Stimulated activated CD4-positive, alpha-beta T cell treated with anti-CD3 and anti-CD28 coated beads, TNF-alpha, amount 100 ng/mL, for 1 hour (primary cell): ENCODE measurements around the gene CTXN3.

ENCODE experiments used
- DNase-seq, 3 donors: peaks; one replicate each; pipeline ENCODE4 v3.0.0-alpha.2; 2020; ENCODE audit warnings: low read depth in 3 of 3, low spot score in 1 of 3

CTXN3 gene

DNA sequence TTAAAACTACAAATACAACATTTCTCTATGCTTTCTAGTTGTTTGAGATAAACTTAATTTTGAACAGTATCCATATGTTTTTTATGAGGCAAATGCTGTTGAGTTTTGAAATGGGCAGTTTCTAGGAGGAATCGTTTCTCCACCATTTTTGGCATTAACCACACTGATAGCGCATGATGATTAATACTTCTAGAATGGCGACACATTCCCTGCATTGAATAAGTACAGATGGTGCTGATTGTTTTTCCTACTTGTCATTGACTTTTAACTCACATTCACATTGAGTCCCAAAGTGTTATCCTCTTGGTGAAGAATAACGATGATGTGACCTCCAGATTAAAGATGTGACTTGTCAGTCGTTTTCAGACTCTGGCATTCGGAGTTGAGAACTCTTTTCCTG is 47.8 kb downstream of the CTXN3 start:
- no peak for DNase-seq

DNA sequence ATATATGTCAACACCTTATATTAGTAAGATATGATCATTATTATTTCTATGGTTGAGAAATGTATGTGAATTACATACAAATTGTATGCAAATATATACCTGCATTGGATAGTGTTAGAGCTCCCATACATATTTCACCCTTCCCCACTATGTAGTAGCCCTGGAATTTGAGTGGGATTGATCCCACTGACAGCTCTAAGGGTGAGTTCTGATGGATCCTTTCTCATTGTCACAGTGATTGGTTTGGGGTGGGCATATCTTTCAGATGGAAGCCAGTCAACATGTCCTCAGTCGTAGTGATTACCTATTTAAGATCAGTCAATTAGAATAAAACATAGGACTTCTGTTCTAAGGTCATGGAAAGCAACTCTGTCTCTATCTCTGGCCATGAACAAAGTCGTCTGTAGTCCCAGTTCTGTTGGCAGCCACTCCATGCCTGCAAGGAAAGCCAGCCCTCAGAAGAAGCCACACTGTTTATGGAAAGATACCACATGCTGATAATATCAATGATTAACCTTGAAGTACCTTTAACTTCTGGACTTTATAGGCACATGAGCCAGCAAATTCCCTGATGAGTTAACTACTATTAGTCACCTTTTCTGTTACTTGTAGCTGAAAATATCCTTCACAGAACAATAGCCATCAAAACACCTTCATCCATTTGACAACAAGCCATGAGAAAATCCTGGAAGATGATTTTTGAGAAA is 49.2 kb downstream of the CTXN3 start:
- DNase-seq: no peak

DNA sequence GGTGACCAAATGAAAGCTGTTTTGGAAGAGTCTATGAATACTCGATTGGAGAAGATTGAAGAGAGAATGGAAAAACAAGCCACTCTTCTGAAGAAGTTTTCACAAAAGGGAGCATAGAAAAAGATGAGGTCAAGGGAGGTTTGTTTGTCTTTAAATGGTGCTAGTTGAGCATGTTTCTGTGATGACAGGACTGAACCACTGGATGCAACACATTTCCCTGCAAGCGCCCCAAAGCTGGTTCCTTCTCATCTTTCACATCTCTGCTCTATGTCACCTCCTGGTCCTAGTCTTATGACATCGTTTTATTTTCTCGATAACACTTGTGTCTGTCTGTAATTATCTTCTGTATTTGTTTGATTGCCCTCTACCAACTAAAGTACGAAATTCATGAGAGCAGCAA is 50.5 kb downstream of the CTXN3 start:
- DNase-seq: no peak

DNA sequence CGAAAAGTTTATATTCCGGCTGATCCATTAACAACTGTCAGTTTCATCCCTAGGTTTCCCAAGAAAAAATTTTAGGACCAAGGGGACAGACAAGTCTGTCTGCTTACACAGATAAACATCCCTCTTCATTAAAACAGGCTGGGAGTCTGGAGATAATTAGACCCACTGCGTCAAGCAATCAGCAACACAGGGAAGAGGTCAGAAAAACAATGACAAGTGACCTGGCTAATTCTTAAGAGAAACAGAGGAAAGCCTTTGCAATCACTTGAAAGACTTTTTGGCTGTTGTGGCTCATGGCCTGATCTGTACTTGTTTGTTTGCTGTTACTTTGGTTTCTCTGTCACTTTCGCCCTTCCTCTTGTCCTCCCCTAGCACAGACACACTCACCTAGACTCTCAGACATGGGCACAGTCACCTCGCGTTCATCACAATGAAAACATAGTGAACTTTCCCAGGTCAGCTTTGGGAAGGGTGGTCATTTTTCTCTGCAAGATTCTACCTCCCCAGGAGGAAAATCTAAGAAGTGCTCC is 51.4 kb downstream of the CTXN3 start:
- no peak for DNase-seq

DNA sequence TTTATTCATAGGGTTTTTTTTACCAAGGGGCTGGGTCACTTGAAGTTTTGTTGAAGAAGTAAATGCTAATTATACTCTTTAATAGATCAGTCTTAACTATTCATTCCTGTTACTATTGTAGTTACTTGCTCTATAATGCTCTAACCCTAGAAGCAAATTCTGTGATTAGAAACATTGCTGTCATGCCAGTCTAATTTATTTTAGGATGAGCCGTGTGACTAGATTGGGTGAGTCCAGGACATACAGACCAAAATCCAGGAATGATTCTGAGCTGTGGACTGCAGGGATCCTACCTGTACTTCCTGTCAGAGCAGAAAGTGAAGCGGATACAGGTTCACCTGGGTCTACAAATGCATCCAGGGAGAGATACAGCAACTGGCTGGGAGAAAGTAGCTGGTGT is 53.6 kb downstream of the CTXN3 start:
- DNase-seq: no peak

DNA sequence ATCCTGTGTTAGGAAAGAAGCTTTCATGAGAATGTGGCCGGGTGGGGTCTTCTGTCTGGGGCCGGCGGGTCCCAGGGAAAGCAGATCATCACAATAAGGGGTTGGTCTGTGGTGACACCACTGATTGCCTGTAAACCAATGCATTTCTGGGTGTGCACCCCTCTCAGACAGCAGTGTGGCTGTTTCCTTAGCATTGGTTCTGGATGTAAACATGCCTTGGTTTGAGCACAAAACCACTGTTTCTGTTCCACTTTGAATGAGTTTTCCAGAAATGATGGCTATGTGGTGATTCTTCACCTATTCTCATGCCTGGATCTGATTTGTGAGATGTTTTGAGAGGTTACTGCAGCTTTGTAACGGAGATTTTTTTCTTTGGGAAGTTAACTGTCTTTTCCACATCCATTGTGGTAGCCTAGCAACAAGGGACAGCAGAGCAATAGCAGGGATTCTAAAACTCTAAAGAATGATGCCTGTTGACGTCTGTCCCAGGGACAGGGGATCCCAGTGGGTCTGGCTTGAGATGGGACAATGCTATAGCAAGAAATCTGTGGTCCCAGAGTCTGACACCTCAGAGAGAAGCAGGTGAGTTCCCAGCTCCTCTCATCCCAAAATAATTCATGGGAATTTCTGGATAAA is 54.2 kb downstream of the CTXN3 start, which contains the start of gene CCDC192:
CCDC192 (plus strand) TSS at position 466 of the 636 bp plus-strand sequence; CDS start at position 521, 55 bp downstream.
- DNase-seq: no peak

DNA sequence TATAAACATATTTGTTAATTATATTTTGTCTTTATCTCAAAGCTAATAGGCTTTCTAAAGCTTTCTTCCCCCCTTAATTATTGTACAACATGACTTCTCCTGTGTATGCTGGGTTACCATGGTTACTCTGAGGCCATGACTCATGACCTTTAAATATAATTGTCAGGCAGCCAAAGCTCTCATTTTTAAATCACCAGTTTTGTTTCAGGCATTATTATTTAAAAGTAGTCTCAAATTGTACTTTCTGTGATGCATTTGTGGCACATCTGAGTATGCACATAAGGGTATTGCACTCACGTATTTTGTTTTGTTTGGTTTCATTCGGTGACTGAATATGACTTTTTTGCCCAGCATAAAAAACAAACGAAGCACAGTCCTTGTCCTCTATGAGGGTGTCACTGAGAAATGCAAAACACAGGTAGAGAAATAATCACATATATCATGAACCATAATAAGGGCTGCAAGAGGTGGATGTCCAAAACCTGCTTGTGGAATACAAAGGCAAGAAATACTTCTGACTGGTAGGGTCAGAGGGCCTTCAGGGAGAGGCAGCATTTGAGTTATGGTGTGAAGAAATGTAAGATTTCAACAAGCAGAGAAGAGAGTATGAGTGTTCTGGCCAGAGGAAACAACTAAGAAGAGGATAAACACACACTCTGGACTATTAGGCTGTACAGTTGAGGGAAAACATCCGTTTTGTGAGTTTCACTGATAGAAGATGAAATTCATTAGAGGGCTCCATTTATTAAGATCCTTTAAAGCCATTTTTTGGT is 56.4 kb downstream of the CTXN3 start:
- DNase-seq: no peak

DNA sequence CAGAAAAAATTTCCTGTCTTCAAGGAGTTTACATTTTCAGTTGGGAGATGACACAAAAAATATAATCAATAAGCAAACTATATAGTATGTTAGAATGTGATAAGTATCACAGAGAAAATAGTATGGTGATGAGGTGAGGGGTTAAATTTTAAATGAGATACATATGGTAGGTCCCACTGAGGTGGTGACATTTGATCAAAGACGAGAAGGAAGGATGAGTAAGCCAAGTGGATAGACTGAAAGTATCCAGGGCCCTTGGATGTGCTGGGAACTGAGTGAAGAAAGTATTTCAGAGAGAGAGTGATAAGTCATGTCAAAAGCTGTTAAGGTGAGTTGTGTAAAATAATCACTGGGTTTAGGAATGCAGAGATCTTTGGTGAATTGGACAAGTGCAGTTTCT is 57.8 kb downstream of the CTXN3 start:
- no peak for DNase-seq

DNA sequence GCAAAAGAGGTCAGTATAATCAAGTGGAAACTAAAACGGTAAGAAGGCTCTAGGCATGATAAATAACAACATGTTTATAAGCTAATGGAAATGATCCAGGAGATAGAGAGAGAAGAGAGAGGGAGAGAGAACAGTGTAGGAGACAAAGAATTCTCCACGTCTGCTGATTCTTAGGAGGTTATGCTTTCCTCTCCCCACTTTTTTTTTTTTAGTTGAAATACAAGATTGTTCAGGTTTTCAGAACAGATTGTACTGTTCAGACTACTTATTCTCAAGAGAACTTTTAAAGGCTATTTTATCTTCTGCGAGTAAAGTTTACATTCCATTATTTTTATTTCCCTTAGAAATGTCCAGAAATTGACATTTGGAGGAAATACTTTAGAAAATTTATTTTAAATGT is 58.3 kb downstream of the CTXN3 start:
- DNase-seq: no peak
